Endothelial cell of umbilical vein (primary cell): ENCODE data around the gene HDAC4. TPM values are rescaled to one million over a fixed set of nuclear protein-coding genes. Genes with fewer than 3 reads are reported as not detected.

Experiments
- BruUV-seq: library from RNA; stranded (reverse); fragments of 400-500 nt; replicated peaks from 2 replicates; lab custom pipeline; 2021; lab: Mats Ljungman, UMichigan
- CTCF ChIA-PET: fragments of 300-600, 350-600 bp; sonication (Branson Sonifier 250); formaldehyde crosslinking; loops from one replicate; lab custom pipeline; 2021; ENCODE audit warnings: antibody characterized with exemption, inconsistent platforms; lab: Charles Lee
- POLR2A ChIA-PET: fragments of 300-600, 350-600 bp; sonication (Branson Sonifier 250); formaldehyde crosslinking; loops from one replicate; lab custom pipeline; 2021; ENCODE audit warnings: antibody characterized with exemption, inconsistent platforms; lab: Charles Lee
- DNase-seq: peaks from one replicate; pipeline ENCODE4 v3.0.0-alpha.2; 2011; ENCODE audit warnings: low read depth, low spot score
- FAIRE-seq: peaks from 2 replicates; lab custom pipeline; 2011; peaks lifted over from hg19 to GRCh38; lab: Jason Lieb, UNC
- H2AFZ ChIP-seq: 2 replicates; pipeline ENCODE4 v1.6.0; 2012; ENCODE audit warnings: low read depth, low read length, control low read depth, inconsistent platforms
- H3K27ac ChIP-seq: 2 replicates; pipeline ENCODE4 v1.5.1; 2011; ENCODE audit warnings: low read depth, mild to moderate bottlenecking, control low read depth, low read length, moderate library complexity; ENCODE audit not compliant: insufficient read depth
- H3K27me3 ChIP-seq, 2 experiments: 2 replicates each; pipeline versions ENCODE4 v1.6.0 to v1.6.1; 2011; ENCODE audit warnings: low read length in 2 of 2, mixed read lengths in 1 of 2; ENCODE audit not compliant: control insufficient read depth in 2 of 2, insufficient read depth in 2 of 2
- H3K36me3 ChIP-seq, 2 experiments: 2 replicates in 1 of 2; 3 replicates in 1 of 2; pipeline ENCODE4 v1.5.1; 2011; ENCODE audit warnings: low read length in 2 of 2, mild to moderate bottlenecking in 1 of 2, moderate library complexity in 1 of 2; ENCODE audit not compliant: control insufficient read depth in 2 of 2, insufficient read depth in 2 of 2; ENCODE audit errors: extremely low read depth in 1 of 2
- H3K4me1 ChIP-seq: 3 replicates; pipeline ENCODE4 v1.5.1; 2011; ENCODE audit warnings: mild to moderate bottlenecking, low read length; ENCODE audit not compliant: control insufficient read depth, insufficient read depth; ENCODE audit errors: extremely low read depth
- H3K4me2 ChIP-seq: 2 replicates; pipeline ENCODE4 v1.6.1; 2011; ENCODE audit warnings: low read length, control low read depth, mixed read lengths; ENCODE audit not compliant: insufficient read depth
- H3K4me3 ChIP-seq, 3 experiments: fragments of 200-600 bp in 1 of 3; sonication (generic), shearing (Covaris generic) in 1 of 3; replicated peaks in 1 of 3; 2 replicates each; pipeline ENCODE4 v1.5.1; 2011 to 2016; ENCODE audit warnings: control low read depth in 3 of 3, low read length in 3 of 3, mild to moderate bottlenecking in 2 of 3, inconsistent platforms in 1 of 3, low read depth in 1 of 3, moderate library complexity in 1 of 3; ENCODE audit not compliant: insufficient read depth in 1 of 3
- H3K79me2 ChIP-seq: 2 replicates; pipeline ENCODE4 v1.6.0; 2012; ENCODE audit warnings: low read length, inconsistent platforms; ENCODE audit not compliant: control insufficient read depth, insufficient read depth
- H3K9ac ChIP-seq: replicated peaks from 2 replicates; pipeline ENCODE3; 2011; ENCODE audit warnings: low read length, control low read depth; ENCODE audit not compliant: insufficient read depth; ENCODE audit errors: extremely low read depth
- H3K9me1 ChIP-seq: replicated peaks from 3 replicates; pipeline ENCODE4 v1.6.0; 2011; ENCODE audit warnings: mild to moderate bottlenecking, low read length; ENCODE audit not compliant: control insufficient read depth, insufficient read depth; ENCODE audit errors: extremely low read depth
- H3K9me3 ChIP-seq: replicated peaks from 2 replicates; pipeline ENCODE4 v1.5.1; 2012; ENCODE audit warnings: low read length, inconsistent platforms; ENCODE audit not compliant: control insufficient read depth, insufficient read depth
- H4K20me1 ChIP-seq: replicated peaks from 2 replicates; pipeline ENCODE3; 2011; ENCODE audit warnings: mild to moderate bottlenecking, low read length; ENCODE audit not compliant: control insufficient read depth, insufficient read depth; ENCODE audit errors: extremely low read depth
- EZH2 ChIP-seq: IDR thresholded peaks from 2 replicates; pipeline ENCODE4 v1.6.1; 2012; ENCODE audit warnings: borderline replicate concordance, low read depth, mild to moderate bottlenecking, moderate library complexity, low read length, inconsistent platforms; ENCODE audit not compliant: severe bottlenecking
- FOS ChIP-seq: IDR thresholded peaks from 2 replicates; pipeline ENCODE4 v1.6.1; 2011; ENCODE audit warnings: mild to moderate bottlenecking, low read length, moderate library complexity, borderline replicate concordance; ENCODE audit not compliant: insufficient read depth
- GATA2 ChIP-seq: IDR thresholded peaks from 2 replicates; pipeline ENCODE4 v1.7.0; 2011; ENCODE audit warnings: low read depth, mild to moderate bottlenecking, moderate library complexity, mixed read lengths, low read length; ENCODE audit not compliant: insufficient read length, insufficient read depth
- JUN ChIP-seq: IDR thresholded peaks from 2 replicates; pipeline ENCODE4 v1.6.1; 2011; ENCODE audit warnings: borderline replicate concordance, low read depth; ENCODE audit not compliant: insufficient read length, insufficient read depth
- MYC ChIP-seq: IDR thresholded peaks from one replicate; pipeline ENCODE4 v1.6.1; 2011; ENCODE audit warnings: mild to moderate bottlenecking, low read depth, low read length
- POLR2A ChIP-seq: IDR thresholded peaks from 2 replicates; pipeline ENCODE4 v1.6.1; 2012; ENCODE audit warnings: low read depth, mild to moderate bottlenecking, control low read depth, low read length
- POLR2AphosphoS5 ChIP-seq: IDR thresholded peaks from 2 replicates; pipeline ENCODE4 v1.6.1; 2012; ENCODE audit warnings: low read depth, mild to moderate bottlenecking, control low read depth, low read length, moderate library complexity; ENCODE audit not compliant: insufficient read depth
- dilution Hi-C: fragments of 300-500 bp; cut with MboI; formaldehyde crosslinking; loops from one replicate; pipeline ENCODE4 v1.15.0; 2019; ENCODE audit warnings: low sequenced_read_pairs; ENCODE audit not compliant: extremely low pct_ligation_motif_present
- intact Hi-C: fragments of 100-400 bp; cut with micrococcal nuclease; formaldehyde crosslinking; loops from one replicate; pipeline ENCODE4 v1.10.0; 2022
- polyA plus RNA-seq, 4 experiments: library from polyadenylated mRNA; depleted of rRNA in 3 of 4; stranded (reverse) in 3 of 4; unstranded in 1 of 4; fragments of >200 nt; gene quantifications; 2 replicates each; pipeline versions ENCODE4 v1.2.1 to v1.2.3, GENCODE V29; 2011 to 2012; ENCODE audit warnings: missing spikeins in 1 of 4
- total RNA-seq: library from RNA; stranded (reverse); gene quantifications from 2 replicates; pipeline ENCODE4 v1.2.3, GENCODE V29; 2021
- TF ChIP-seq, protein P1 (sequence below): IDR thresholded peaks from 2 replicates; pipeline ENCODE4 v1.6.1; 2011; ENCODE audit not compliant: insufficient read depth, insufficient read length
- TF ChIP-seq, protein P2 (sequence below), 2 donors: IDR thresholded peaks; 1 replicate in 1 of 2; 2 replicates in 1 of 2; pipeline ENCODE4 v1.5.1; 2011; ENCODE audit warnings: low read length in 2 of 2, mild to moderate bottlenecking in 2 of 2, moderate library complexity in 2 of 2, control low read depth in 1 of 2, inconsistent platforms in 1 of 2, low read depth in 1 of 2; ENCODE audit not compliant: insufficient read depth in 1 of 2; ENCODE audit errors: extremely low read depth in 1 of 2

The HDAC4 gene
- total and polyA plus RNA-seq, 2 donors (not counting 3 experiments of a cell fraction or from before 2014, with no cell fraction given): 13.4 to 33.0 TPM

DNA sequence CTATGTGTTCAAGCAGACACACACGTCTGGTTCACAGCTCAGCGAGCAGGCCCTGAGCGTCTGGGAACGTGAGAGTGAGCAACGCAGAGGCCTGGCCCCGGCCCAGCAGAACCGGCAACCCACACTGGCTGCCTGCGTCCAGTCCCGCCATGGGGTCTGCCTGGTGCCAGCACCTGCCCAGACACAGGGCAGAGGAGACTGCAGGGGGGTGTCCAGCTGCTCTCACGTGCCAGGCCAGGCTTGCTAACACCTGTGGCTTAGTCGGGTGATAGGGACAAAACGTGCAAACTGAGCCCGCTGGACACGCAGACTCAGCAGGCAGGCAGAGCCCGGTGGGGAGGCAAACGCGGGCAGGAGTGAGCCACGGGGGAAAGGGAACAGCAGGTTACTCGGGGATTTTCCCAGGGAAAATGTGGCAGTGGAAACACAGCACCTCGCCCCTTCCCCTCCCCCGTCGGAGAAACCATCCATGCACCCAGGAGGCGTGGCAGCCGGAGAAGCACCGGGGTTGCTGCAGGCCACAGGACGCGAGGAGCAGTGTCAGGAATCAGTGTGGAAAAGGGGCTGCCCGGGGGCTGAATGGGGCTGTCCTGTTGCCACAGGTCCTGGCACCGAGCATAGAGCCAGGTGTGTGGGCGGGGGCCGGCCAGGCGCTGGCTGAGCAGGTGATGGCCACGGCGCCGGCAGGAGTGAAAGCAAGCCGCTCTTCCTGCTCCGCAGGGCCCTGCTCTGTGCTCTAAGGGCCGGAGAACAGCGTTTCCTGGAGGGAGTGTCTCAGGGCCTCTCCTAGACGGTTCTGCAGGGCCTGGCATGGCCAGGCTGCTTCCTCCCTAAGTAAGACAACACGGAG, 154.7 kb downstream of the HDAC4 start:
- no TSS peak for BruUV-seq
- no peak for TF ChIP-seq POLR2A
- TF ChIP-seq, protein P1, sequence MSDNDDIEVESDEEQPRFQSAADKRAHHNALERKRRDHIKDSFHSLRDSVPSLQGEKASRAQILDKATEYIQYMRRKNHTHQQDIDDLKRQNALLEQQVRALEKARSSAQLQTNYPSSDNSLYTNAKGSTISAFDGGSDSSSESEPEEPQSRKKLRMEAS: no peak
- TF ChIP-seq POLR2AphosphoS5: no peak
- TF ChIP-seq FOS: no peak
- no peak for TF ChIP-seq MYC
- no peak for TF ChIP-seq JUN
- no peak overlapping the region for H3K27ac ChIP-seq
- DNase-seq (no peak), FAIRE-seq (no peak)
- CTCF ChIA-PET: no interaction called here
- H2AFZ ChIP-seq: no peak overlapping the region
- intact Hi-C loops (no loop called here), dilution Hi-C loops (no loop called here)
- H4K20me1 ChIP-seq: no peaks in the 10 kb centered on the region
- no peak overlapping the region for H3K9ac ChIP-seq
- no peaks in the 10 kb centered on the region for H3K79me2 ChIP-seq
- H3K9me3 ChIP-seq: no peaks in the 10 kb centered on the region
- POLR2A ChIA-PET: no interaction called here
- no peak overlapping the region for H3K4me2 ChIP-seq
- no peaks in the 10 kb centered on the region for H3K27me3 ChIP-seq
- H3K4me1 ChIP-seq: peaks cover 7% of the 10 kb centered on the region
- no peaks in the 10 kb centered on the region for H3K36me3 ChIP-seq
- no peaks in the 10 kb centered on the region for H3K9me1 ChIP-seq
- H3K4me3 ChIP-seq: no peak overlapping the region

DNA sequence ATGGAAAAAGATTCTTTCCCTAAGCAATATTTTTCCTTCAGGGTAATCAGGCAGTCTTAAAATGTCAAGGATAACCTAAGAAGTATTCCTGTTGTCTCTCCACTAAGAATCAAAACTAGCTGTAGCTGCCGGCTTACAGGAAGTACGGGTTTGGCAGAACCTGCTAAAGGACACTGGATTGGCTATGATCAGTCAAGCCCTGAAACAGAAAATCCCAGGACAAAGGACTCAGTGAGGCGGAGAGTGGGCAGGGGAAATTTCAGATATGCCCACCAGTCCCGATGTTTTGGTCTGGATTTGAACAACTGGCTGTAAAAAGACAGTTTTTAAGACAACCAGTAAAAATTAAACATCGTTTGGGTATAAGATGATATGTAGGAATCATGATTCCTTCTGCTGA, 155.7 kb downstream of the HDAC4 start:
- intact Hi-C loops: no loop called here
- Histone ChIP-seq H3K27me3 (no peaks in the 10 kb centered on the region), H3K9me3 (no peaks in the 10 kb centered on the region), H3K9ac (no peak overlapping the region), H3K36me3 (no peaks in the 10 kb centered on the region), H3K9me1 (no peaks in the 10 kb centered on the region), H2AFZ (no peak overlapping the region), H3K4me1 (peaks cover 7% of the 10 kb centered on the region), H3K4me2 (no peak overlapping the region), H4K20me1 (no peaks in the 10 kb centered on the region), H3K27ac (no peak overlapping the region), H3K79me2 (no peaks in the 10 kb centered on the region), H3K4me3 (no peak overlapping the region)
- dilution Hi-C loops: no loop called here
- TF ChIP-seq GATA2 (no peak), MYC (no peak), FOS (no peak), JUN (no peak), EZH2 (no peak), POLR2A (no peak), POLR2AphosphoS5 (no peak)
- TF ChIP-seq, protein P1: no peak
- TF ChIP-seq, protein P2, sequence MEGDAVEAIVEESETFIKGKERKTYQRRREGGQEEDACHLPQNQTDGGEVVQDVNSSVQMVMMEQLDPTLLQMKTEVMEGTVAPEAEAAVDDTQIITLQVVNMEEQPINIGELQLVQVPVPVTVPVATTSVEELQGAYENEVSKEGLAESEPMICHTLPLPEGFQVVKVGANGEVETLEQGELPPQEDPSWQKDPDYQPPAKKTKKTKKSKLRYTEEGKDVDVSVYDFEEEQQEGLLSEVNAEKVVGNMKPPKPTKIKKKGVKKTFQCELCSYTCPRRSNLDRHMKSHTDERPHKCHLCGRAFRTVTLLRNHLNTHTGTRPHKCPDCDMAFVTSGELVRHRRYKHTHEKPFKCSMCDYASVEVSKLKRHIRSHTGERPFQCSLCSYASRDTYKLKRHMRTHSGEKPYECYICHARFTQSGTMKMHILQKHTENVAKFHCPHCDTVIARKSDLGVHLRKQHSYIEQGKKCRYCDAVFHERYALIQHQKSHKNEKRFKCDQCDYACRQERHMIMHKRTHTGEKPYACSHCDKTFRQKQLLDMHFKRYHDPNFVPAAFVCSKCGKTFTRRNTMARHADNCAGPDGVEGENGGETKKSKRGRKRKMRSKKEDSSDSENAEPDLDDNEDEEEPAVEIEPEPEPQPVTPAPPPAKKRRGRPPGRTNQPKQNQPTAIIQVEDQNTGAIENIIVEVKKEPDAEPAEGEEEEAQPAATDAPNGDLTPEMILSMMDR (IDR thresholded peaks at IDR 0.05; ENCODE audit: extremely low read depth in 1 of 2, insufficient read depth in 1 of 2, low read depth in 1 of 2, low read length in 2 of 2): no peak
- no TSS peak for BruUV-seq
- DNase-seq (no peak), FAIRE-seq (no peak)
- POLR2A ChIA-PET: no interaction called here
- CTCF ChIA-PET: no interaction called here
